ENCODE measurements around the gene PYHIN1.
A peak's percentile ranks its signal among the peaks of the same experiment; 100 is the strongest.

The PYHIN1 gene

GRCh38 chr1:158931055-158931737 is at the start of gene PYHIN1:
Gene PYHIN1, plus strand, starts transcription at chr1:158931552. Its CDS starts 5,359 bp downstream, at chr1:158936911.
- DNase-seq = no peak

- DNase-seq = no peak
Measured at GRCh38 chr1:158893654-158894053, 37.7 kb upstream of the PYHIN1 start.

GRCh38 chr1:158898722-158899121 is 32.6 kb upstream of the PYHIN1 start:
- no peak for DNase-seq

- DNase-seq = no peak
Measured at GRCh38 chr1:158901623-158902022, 29.7 kb upstream of the PYHIN1 start.

- DNase-seq = no peak
Measured at GRCh38 chr1:158916085-158916484, 15.3 kb upstream of the PYHIN1 start.

- DNase-seq = no peak
Measured at GRCh38 chr1:158924677-158925076, 6.7 kb upstream of the PYHIN1 start.

- DNase-seq = no peak
Measured at GRCh38 chr1:158930504-158930903, 848 bp upstream of the PYHIN1 start.

GRCh38 chr1:158932171-158932570 is 819 bp downstream of the PYHIN1 start:
- DNase-seq = no peak

- no peak for DNase-seq
Measured at GRCh38 chr1:158933621-158934020, 2.3 kb downstream of the PYHIN1 start.

GRCh38 chr1:158939180-158939579 is 7.8 kb downstream of the PYHIN1 start:
- DNase-seq = no peak

- no peak for DNase-seq
Measured at GRCh38 chr1:158941317-158941716, 10.0 kb downstream of the PYHIN1 start.

- DNase-seq = no peak
Measured at GRCh38 chr1:158942490-158942889, 11.1 kb downstream of the PYHIN1 start.

- DNase-seq = peak; percentile 7
Measured at GRCh38 chr1:158943059-158943458, 11.7 kb downstream of the PYHIN1 start.

GRCh38 chr1:158945061-158945460 is 13.7 kb downstream of the PYHIN1 start:
- no peak for DNase-seq

GRCh38 chr1:158946785-158947184 is 15.4 kb downstream of the PYHIN1 start:
- no peak for DNase-seq

- no peak for DNase-seq
Measured at GRCh38 chr1:158951956-158952355, 20.6 kb downstream of the PYHIN1 start.

GRCh38 chr1:158952416-158952815 is 21.1 kb downstream of the PYHIN1 start:
- DNase-seq = no peak

- no peak for DNase-seq
Measured at GRCh38 chr1:158961178-158961577, 29.8 kb downstream of the PYHIN1 start.

GRCh38 chr1:158962983-158963382 is 31.6 kb downstream of the PYHIN1 start:
- DNase-seq = no peak

- no peak for DNase-seq
Measured at GRCh38 chr1:158969166-158969565, 37.8 kb downstream of the PYHIN1 start.

- DNase-seq = no peak
Measured at GRCh38 chr1:158969855-158970254, 38.5 kb downstream of the PYHIN1 start.

GRCh38 chr1:158972841-158973240 is 41.5 kb downstream of the PYHIN1 start:
- DNase-seq = no peak

- no peak for DNase-seq
Measured at GRCh38 chr1:158976219-158976618, 44.9 kb downstream of the PYHIN1 start.

GRCh38 chr1:158978730-158979129 is 47.4 kb downstream of the PYHIN1 start:
- no peak for DNase-seq

GRCh38 chr1:158979229-158979628 is 47.9 kb downstream of the PYHIN1 start:
- DNase-seq = no peak
